Kidney (tissue), 14 donors: ENCODE results near the gene PPP6R1. TPM values are rescaled to one million over a fixed set of nuclear protein-coding genes. Genes with fewer than 3 reads are reported as not detected.
A peak's percentile ranks its signal among the peaks of the same experiment; 100 is the strongest.

Experiments used
- DNase-seq, 5 donors: peaks; one replicate each; pipeline ENCODE4 v3.0.0-alpha.2; 2013 to 2020
- FAIRE-seq: peaks from 2 replicates; lab custom pipeline; 2012; peaks lifted over from hg19 to GRCh38; lab: Jason Lieb, UNC
- H3K27ac ChIP-seq, 2 donors: one replicate each; pipeline ENCODE4 v1.7.0; 2013; ENCODE audit warnings: low read depth in 2 of 2, low read length in 2 of 2, inconsistent platforms in 1 of 2
- H3K27me3 ChIP-seq: one replicate; pipeline ENCODE4 v1.7.1; 2013; ENCODE audit warnings: low read length, inconsistent platforms; ENCODE audit not compliant: control insufficient read depth, insufficient read depth
- H3K36me3 ChIP-seq, 3 donors: one replicate each; pipeline versions ENCODE4 v1.7.0 to v1.7.1; 2013; ENCODE audit warnings: low read length in 3 of 3, control low read depth in 1 of 3, inconsistent platforms in 1 of 3; ENCODE audit not compliant: insufficient read depth in 3 of 3, control insufficient read depth in 2 of 3
- H3K4me1 ChIP-seq, 3 donors: one replicate each; pipeline versions ENCODE4 v1.7.0 to v1.7.1; 2013; ENCODE audit warnings: low read length in 3 of 3, inconsistent platforms in 1 of 3, low read depth in 1 of 3; ENCODE audit not compliant: control insufficient read depth in 2 of 3, insufficient read depth in 2 of 3
- H3K4me3 ChIP-seq, 3 donors: one replicate each; pipeline versions ENCODE4 v1.7.0 to v1.8.1; 2013; ENCODE audit warnings: low read length in 3 of 3, control low read depth in 1 of 3, inconsistent platforms in 1 of 3
- H3K9ac ChIP-seq, 3 donors: one replicate each; pipeline versions ENCODE4 v1.7.0 to v1.7.1; 2013; ENCODE audit warnings: low read length in 3 of 3, control low read depth in 1 of 3, inconsistent platforms in 1 of 3
- H3K9me3 ChIP-seq, 3 donors: one replicate each; pipeline versions ENCODE4 v1.7.0 to v1.7.1; 2013; ENCODE audit warnings: low read length in 3 of 3, control low read depth in 1 of 3, inconsistent platforms in 1 of 3; ENCODE audit not compliant: control insufficient read depth in 2 of 3, insufficient read depth in 1 of 3
- CTCF ChIP-seq: IDR thresholded peaks from 3 replicates; pipeline ENCODE4 v1.5.1; 2012; ENCODE audit warnings: mild to moderate bottlenecking, moderate library complexity, borderline replicate concordance; ENCODE audit not compliant: insufficient read depth; ENCODE audit errors: extremely low read depth
- intact Hi-C: fragments of 100-400 bp; cut with DNase I; formaldehyde crosslinking; loops from one replicate; pipeline ENCODE4 v1.11.1; 2022
- polyA plus RNA-seq: library from polyadenylated mRNA; stranded (reverse); fragments of 350-450 nt; fragmentation: Illumina TruSeq; extraction: RNeasy Lipid Tissue Mini Kit (QIAGEN cat#74804); gene quantifications from one replicate; pipeline ENCODE4 v1.2.3, GENCODE V29; 2014; ENCODE audit warnings: low read depth, low replicate concordance; ENCODE audit not compliant: insufficient read depth
- total RNA-seq: library from RNA; stranded (reverse); fragmentation: NEBNext Ultra II Directional; extraction: Animal tissue kit (Norgen Biotek cat#: 25700); gene quantifications from one replicate; pipeline ENCODE4 v1.2.1, GENCODE V29; 2021
- donor health status: control.
- donor health status: control.
- donor health status: control.
- donor health status: control.
- donor health status: control.
- donor health status: DM: yes; HTN: yes; CAD: no.
- donor health status: Normal renal cell carcinoma (clear cell type).

PPP6R1 gene
- total and polyA plus RNA-seq, 2 donors from 2014 or later = 30.6 to 61.6 TPM

- peak overlapping the region; percentile 78 to 90 for H3K27ac ChIP-seq
- intact Hi-C loops = no loop called here
- FAIRE-seq (no peak), DNase-seq (no peak)
- no peaks in the 10 kb centered on the region for H3K27me3 ChIP-seq
- peaks cover 2 to 36% (median 18%) of the 10 kb centered on the region in 3 donors for H3K4me1 ChIP-seq
- H3K4me3 ChIP-seq = peak overlapping the region; percentile 72 to 82 (median 79)
- peaks cover 0 to 2% (median 0%) of the 10 kb centered on the region in 3 donors for H3K36me3 ChIP-seq
- no peaks in the 10 kb centered on the region for H3K9me3 ChIP-seq
- TF ChIP-seq CTCF = no peak
- H3K9ac ChIP-seq = peak overlapping the region; percentile 52 to 80 (median 55)
Observed at GRCh38 chr19:55258476-55258827, 365 bp downstream of the PPP6R1 start.

- FAIRE-seq = no peak
- peaks cover 2 to 36% (median 18%) of the 10 kb centered on the region in 3 donors for H3K4me1 ChIP-seq
- H3K9me3 ChIP-seq = no peaks in the 10 kb centered on the region
- H3K9ac ChIP-seq = peak overlapping the region; percentile 55 to 75 (median 71)
- DNase-seq = peak in 4 of 5 donors; percentile 22 to 72 (median 54)
- no peak for TF ChIP-seq CTCF
- peak overlapping the region; percentile 62 to 79 (median 73) for H3K4me3 ChIP-seq
- intact Hi-C loops = no loop called here
- H3K36me3 ChIP-seq = no peaks in the 10 kb centered on the region
- H3K27me3 ChIP-seq = no peaks in the 10 kb centered on the region
- peak overlapping the region in 1 of 2 donors; percentile 10 for H3K27ac ChIP-seq
Observed at GRCh38 chr19:55257461-55258420, 1.1 kb downstream of the PPP6R1 start.

DNA sequence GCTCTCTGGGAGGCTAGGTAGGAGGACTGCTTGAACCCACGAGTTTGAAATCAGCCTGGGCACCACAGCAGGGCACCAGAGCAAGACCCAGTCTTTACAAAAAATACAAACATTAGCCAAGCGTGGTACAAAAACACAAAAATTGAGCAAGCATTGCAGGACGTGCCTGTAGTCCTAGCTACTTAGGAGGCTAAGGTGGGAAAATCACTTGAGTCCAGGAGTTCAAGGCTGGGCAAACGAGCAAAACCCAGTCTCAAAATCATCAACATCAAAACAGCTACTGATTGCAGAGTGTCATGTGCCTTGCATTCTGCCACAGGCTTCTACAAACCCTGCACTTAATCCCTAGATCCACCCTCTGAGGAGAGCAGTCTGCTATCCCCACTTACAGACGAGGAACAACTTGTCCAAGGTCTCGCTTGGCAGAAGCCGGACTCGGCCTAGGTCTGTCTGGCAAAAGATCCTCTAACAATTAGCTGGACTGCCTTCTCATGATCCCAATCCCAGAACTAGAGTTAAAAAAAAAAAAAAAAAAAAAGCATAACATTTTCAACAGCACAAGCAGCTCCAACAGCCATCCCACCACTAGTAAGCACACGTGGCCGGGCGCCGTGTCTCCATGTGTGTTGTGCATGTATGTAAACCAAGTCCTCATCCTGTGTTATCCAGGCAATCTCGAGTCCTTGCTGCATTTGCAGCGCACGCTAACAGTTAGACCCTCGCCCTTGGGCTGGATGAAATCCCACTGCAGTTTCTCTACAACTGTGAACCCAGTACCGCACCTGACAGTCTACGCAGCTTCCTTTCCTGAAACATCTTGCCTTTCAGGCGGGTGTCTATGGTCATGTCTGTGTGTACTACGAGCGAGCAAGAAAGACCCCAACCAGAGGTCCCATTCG is 2.0 kb downstream of the PPP6R1 start:
- peaks cover 2 to 36% (median 18%) of the 10 kb centered on the region in 3 donors for H3K4me1 ChIP-seq
- TF ChIP-seq CTCF = no peak
- FAIRE-seq (no peak), DNase-seq (no peak)
- H3K27me3 ChIP-seq = no peaks in the 10 kb centered on the region
- H3K9me3 ChIP-seq = no peaks in the 10 kb centered on the region
- no peak overlapping the region for H3K27ac ChIP-seq
- H3K4me3 ChIP-seq = peak overlapping the region; percentile 39 to 79 (median 73)
- H3K9ac ChIP-seq = peak overlapping the region; percentile 18 to 51 (median 38)
- H3K36me3 ChIP-seq = no peaks in the 10 kb centered on the region
- intact Hi-C loops = no loop called here
